SH-SY5Y (cell line): ENCODE results near the gene MRFAP1L1.

Experiments used
- GATA2 ChIP-seq: IDR thresholded peaks from 2 replicates; pipeline ENCODE4 v1.6.1; 2011; ENCODE audit warnings: mild to moderate bottlenecking, low read depth, low read length
- GATA3 ChIP-seq: IDR thresholded peaks from 2 replicates; pipeline ENCODE4 v1.6.1; 2011; ENCODE audit warnings: low read depth, mild to moderate bottlenecking, low read length, moderate library complexity

MRFAP1L1 gene

GRCh38 chr4:6747294-6748051, 37.8 kb upstream of the MRFAP1L1 start:
- TF ChIP-seq GATA2 (no peak), GATA3 (no peak)

DNA sequence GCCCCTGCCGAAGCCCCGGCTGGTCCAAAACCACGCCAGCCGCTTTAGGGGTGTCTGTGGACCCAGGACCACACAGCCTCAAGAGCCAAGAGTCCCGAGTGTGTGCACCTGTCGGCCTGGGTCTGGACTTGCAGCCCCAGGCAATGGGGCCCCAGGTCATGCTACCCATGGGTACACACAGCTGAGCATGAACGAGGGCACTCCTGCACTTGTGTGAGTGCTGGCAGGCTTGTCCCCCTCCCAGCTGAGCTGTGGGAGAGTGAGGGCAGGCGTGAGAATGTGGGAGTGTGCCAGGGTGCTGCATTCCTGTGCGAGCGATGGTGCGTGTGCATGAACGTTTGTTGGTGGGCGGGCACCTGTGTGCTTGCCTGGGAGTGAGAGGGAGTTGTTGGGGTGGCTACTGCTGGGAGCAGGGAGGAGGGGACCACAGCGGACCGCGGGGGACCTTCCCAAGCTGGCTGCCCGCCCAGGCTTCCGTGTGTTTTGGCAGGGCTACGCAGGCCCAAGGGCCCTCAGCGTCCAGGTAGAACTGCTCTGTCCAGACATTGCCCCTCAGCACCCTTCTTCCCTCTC, 37.1 kb upstream of the MRFAP1L1 start:
- TF ChIP-seq GATA2 (no peak), GATA3 (no peak)

DNA sequence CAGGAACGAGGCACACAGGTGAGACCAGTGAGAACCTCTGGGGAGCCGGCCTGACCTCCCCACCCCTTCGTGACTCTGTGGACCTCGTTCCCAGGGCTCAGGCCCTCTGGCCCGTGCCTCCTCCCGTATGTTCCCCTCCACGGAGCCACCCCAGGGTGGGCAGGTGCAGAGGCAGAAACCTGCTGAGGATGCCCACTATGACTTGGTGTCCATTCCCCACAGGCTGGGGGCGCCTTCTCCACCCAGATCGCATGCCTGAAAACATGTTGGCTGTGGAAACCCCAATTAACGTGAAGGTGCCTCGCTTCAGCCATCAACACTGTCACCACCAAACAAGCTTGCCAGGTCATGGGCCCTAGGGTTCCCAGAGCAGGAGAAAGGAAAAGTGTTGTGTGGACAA, 33.3 kb upstream of the MRFAP1L1 start:
- TF ChIP-seq GATA3 (no peak), GATA2 (no peak)

- no peak for TF ChIP-seq GATA2
- TF ChIP-seq GATA3 = no peak
Measured at GRCh38 chr4:6742507-6742906, 32.8 kb upstream of the MRFAP1L1 start.

DNA sequence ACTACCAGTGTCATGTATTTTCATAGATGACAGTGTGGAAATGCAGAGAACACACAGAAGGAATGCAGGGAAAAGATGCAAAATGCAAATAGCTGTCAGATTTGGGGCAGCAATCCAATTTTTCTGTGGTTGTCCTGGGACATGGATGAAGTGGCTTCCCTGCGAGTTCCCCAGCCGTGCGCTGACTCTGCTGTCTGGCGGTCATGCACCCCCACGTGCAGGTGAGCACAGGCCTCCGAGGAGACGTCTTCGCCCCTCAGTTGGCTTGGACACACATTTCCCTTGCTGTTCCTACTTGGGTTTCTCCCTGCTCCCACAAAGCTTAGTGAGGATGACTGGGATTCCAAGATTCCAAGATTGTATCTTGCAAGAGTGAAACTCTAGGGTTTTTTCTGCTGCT, 30.7 kb upstream of the MRFAP1L1 start:
- TF ChIP-seq GATA3 (no peak), GATA2 (no peak)

GRCh38 chr4:6739920-6740319, 30.3 kb upstream of the MRFAP1L1 start:
- no peak for TF ChIP-seq GATA2
- TF ChIP-seq GATA3 = no peak

- TF ChIP-seq GATA3 = no peak
- TF ChIP-seq GATA2 = no peak
Measured at GRCh38 chr4:6734165-6734786, 24.6 kb upstream of the MRFAP1L1 start.

- TF ChIP-seq GATA3 (no peak), GATA2 (no peak)
Measured at GRCh38 chr4:6733358-6734164, 23.9 kb upstream of the MRFAP1L1 start.

DNA sequence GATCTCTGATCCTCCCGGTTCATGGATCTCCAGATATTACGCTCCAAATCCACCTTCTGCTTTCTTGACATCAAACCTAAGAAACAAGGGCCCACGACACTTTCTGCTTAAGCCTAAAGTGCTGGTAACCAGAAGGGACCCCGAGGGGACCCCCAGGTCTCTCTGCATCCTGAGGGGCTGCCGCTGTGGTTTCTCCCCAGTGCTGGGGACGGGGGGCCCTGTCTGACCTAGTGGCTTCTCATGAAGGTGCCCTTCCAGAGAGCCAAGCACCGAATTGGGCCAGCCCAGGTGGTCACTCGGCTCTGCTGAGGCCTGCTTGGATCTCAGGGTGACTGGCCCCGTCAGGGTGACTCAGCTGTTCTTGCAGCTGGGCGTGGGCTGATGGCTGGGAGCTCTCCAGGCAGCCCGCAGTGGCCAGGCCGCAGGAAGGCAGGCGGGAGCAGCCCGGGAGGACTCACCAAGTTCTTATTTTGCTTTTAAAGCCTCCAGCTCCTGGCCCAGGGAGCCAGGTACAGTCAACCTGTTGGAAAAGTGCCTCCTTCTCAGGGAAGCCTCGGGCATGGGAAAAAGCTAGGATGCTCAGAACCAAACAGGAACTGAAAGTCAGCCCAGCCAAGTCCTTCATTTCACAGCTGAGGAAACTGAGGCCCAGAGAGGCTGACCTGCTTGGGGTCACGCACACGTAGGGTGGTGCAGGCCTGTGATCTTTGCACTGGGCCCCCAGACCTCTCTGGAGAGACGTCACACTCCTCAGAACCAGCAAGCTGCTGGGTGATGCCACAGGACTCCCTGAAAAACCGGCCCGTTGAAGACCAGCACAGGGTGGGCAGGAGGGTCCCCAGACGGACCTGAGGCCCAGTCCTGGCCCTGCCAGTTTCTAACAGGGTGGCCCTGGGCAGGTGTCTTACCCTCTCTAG, 23.0 kb upstream of the MRFAP1L1 start:
- no peak for TF ChIP-seq GATA2
- no peak for TF ChIP-seq GATA3

- TF ChIP-seq GATA2 (no peak), GATA3 (no peak)
Measured at GRCh38 chr4:6731780-6732179, 22.1 kb upstream of the MRFAP1L1 start.

- no peak for TF ChIP-seq GATA3
Measured at GRCh38 chr4:6731318-6731675, 21.6 kb upstream of the MRFAP1L1 start.

GRCh38 chr4:6730603-6731317, 21.1 kb upstream of the MRFAP1L1 start:
- TF ChIP-seq GATA2 (no peak), GATA3 (no peak)

DNA sequence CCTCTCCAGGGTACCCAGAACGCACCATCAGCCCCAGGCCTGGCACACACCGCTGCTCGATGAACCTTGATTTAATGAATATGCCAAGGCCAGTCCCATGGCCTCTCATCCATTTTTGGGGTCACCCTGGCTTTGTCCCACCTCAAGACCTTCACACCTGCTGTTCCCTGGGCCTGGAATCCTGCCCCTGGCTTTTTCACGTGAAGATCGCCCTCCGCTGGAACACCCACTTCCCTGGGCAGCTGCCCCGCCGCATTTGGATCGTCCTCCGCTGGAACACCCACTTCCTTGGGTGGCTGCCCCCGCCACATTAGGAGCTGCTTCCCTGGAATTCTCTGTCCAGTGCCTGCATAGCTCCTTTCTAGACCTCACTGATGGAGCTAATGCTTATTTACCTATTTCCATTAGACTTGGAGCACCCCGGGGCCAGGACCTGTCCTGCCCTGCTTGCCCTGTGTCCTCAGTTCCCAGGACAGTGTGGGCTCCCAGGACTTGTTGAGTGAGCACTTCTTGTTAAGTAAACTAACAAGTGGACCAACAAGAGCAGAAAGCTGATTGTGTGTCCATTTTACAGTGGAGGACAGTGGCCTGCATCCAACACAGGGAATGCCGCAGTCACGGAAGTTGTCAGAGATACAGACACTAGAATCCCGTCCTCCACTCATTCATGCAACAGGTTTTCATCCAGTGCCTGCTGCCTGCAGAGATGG, 18.8 kb upstream of the MRFAP1L1 start:
- TF ChIP-seq GATA3 = no peak
- TF ChIP-seq GATA2 = no peak
